Right atrium auricular region (tissue), 2 donors: Measurements from ENCODE around the gene AGAP1. TPM values are rescaled to one million over a fixed set of nuclear protein-coding genes. Genes with fewer than 3 reads are reported as not detected.
A peak's percentile ranks its signal among the peaks of the same experiment; 100 is the strongest.

ENCODE experiments used
- DNase-seq: peaks from one replicate; pipeline ENCODE4 v3.0.0-alpha.2; 2019; ENCODE audit warnings: low spot score
- H3K27ac ChIP-seq, 2 donors: fragments of 200-600 bp; sonication (generic); 1 replicate in 1 of 2; 2 replicates in 1 of 2; pipeline ENCODE4 v1.5.1; 2016 to 2019
- H3K27me3 ChIP-seq, 2 donors: fragments of 200-600 bp; sonication (generic); one replicate each; pipeline versions ENCODE4 v1.5.1 to v1.6.0; 2017 to 2019
- H3K36me3 ChIP-seq: fragments of 200-600 bp; sonication (generic); one replicate; pipeline ENCODE4 v1.5.1; 2016
- H3K4me1 ChIP-seq, 2 donors: fragments of 200-600 bp; sonication (generic); one replicate each; pipeline versions ENCODE4 v1.5.1 to v1.6.0; 2017 to 2019
- H3K4me3 ChIP-seq, 2 donors: fragments of 200-600 bp; sonication (generic); 1 replicate in 1 of 2; 2 replicates in 1 of 2; pipeline ENCODE4 v1.5.1; 2017 to 2019; ENCODE audit warnings: mild to moderate bottlenecking in 1 of 2, moderate library complexity in 1 of 2
- H3K9me3 ChIP-seq, 2 donors: fragments of 200-600 bp; sonication (generic); one replicate each; pipeline ENCODE4 v1.5.1; 2019
- CTCF ChIP-seq, 2 donors: fragments of 200-600 bp; sonication (generic); IDR thresholded peaks; one replicate each; pipeline ENCODE4 v1.5.1; 2019; ENCODE audit warnings: antibody characterized with exemption in 2 of 2
- total RNA-seq, 2 donors: library from RNA; depleted of rRNA; stranded (reverse); fragments of >200 nt; gene quantifications; one replicate each; pipeline ENCODE4 v1.1.0, GENCODE V29; 2016

AGAP1 gene
- total RNA-seq, 2 donors from 2014 or later: 11.6 to 17.2 TPM

DNA sequence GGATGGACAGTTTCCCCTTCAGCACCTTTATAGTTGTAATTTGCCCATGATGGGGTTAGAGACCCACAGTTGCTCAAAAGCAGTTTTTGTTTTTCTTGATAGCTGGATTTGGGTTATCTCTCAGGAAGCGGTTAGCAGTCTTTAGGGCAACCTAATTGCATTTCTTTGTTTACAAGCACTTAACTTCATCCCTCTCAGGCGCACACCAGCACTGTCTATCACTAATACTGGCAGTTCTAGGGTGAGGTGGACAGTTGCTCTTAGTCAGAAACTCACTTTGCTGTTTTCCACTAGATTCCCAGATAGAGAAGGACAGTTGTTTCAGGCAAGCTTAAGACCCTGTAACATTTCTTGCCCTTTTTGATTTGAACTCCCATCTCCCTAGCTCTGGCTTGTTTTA, 146.0 kb downstream of the AGAP1 start:
- H3K4me3 ChIP-seq: no peak overlapping the region
- H3K4me1 ChIP-seq: peaks cover 0 to 71% of the 10 kb centered on the region in 2 donors
- H3K9me3 ChIP-seq: no peaks in the 10 kb centered on the region

DNA sequence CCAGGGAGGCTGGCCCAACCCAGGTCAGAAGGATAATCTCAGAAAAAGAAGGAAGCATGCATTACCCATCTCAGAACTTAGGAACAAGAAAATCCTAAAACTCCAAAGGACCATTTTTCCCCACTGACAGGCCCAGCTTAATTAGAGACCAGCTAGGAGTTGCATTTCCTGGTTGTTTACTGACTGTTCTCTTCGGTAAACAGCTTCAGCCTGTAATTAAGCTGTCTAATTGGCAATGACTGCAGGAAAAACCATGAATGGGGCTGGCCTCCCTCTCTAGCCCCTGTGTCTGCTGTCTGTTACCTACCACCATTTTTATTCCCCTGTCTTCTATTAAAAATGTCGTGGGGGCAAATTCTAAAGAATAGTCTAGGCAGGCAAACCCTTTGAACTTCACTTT, 146.5 kb downstream of the AGAP1 start:
- H3K27me3 ChIP-seq: no peaks in the 10 kb centered on the region
- no peak overlapping the region for H3K4me3 ChIP-seq
- no peaks in the 10 kb centered on the region for H3K9me3 ChIP-seq
- H3K4me1 ChIP-seq: peaks cover 0 to 73% of the 10 kb centered on the region in 2 donors
- H3K27ac ChIP-seq: peak overlapping the region; percentile 74 to 81
- TF ChIP-seq CTCF (IDR thresholded peaks at IDR 0.05): no peak
- no peak for DNase-seq
- H3K36me3 ChIP-seq: no peaks in the 10 kb centered on the region

More for the DNA sequence above, 146.0 kb downstream of the AGAP1 start:
- no peak for DNase-seq
- no peak for TF ChIP-seq CTCF (IDR thresholded peaks at IDR 0.05)
- H3K27me3 ChIP-seq: no peaks in the 10 kb centered on the region
- H3K36me3 ChIP-seq: no peaks in the 10 kb centered on the region
- peak overlapping the region; percentile 74 to 81 for H3K27ac ChIP-seq

GRCh38 chr2:235640926-235641723, 147.3 kb downstream of the AGAP1 start:
- TF ChIP-seq CTCF (IDR thresholded peaks at IDR 0.05): no peak
- no peaks in the 10 kb centered on the region for H3K36me3 ChIP-seq
- H3K4me1 ChIP-seq: peaks cover 0 to 73% of the 10 kb centered on the region in 2 donors
- no peak overlapping the region for H3K4me3 ChIP-seq
- H3K27ac ChIP-seq: peak overlapping the region; percentile 74 to 81
- H3K27me3 ChIP-seq: no peaks in the 10 kb centered on the region
- peak; percentile 82 for DNase-seq
- H3K9me3 ChIP-seq: no peaks in the 10 kb centered on the region

DNA sequence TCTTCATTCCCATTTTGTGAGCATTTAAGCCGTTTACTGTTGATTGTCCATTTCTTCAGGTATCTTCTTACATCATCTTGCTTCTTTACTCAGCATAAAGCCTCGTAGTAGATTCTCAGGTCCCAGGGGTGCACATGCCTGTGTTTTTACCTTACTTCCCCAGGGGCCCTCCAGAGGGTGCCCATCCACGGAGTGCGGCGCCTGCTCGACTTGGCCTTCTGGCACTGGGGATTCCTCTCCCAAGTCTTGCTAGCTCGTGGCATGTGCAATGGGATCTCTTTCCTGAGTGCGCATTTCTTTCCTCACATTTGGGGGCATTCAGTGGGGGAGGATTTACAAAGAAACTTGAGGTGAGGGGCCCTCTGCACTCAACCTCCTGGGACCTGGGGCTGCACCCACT, 148.1 kb downstream of the AGAP1 start:
- H3K9me3 ChIP-seq: no peaks in the 10 kb centered on the region
- no peaks in the 10 kb centered on the region for H3K36me3 ChIP-seq
- H3K27ac ChIP-seq: peak overlapping the region; percentile 20 to 81
- H3K4me1 ChIP-seq: peaks cover 0 to 73% of the 10 kb centered on the region in 2 donors
- DNase-seq: no peak
- TF ChIP-seq CTCF (IDR thresholded peaks at IDR 0.05): no peak
- no peaks in the 10 kb centered on the region for H3K27me3 ChIP-seq
- H3K4me3 ChIP-seq: no peak overlapping the region

DNA sequence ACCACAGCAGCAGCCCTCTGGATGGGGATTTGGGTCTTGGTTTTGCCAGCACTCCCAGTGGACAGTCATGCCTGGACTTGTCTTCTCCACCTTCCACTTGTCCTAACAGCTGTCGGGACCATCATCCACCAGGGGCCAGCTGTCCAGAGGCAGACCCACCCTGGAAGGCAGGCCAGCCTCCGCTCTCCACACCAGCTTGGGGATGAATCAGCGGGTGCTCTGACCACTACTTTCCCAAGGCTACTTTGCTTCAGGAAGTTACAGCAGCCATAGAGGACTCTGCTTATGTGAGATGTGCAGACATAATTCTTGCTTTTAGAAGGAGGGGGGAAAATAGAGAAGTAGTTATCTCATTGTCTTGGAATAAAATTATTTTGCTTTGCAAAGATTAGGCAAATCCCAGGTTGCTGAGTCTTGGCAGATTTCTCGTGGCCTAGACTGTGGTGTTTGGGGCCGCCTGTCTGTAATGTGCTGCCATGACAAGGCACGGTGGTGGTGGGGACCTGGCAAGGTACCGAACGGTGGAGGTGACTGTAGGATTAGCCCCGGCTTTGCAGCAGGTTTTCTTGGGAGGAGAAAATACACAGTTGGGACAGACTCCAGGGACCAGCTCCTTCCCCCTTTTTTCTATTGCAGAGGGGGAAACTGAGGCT, 148.7 kb downstream of the AGAP1 start:
- peak; percentile 25 to 62 for TF ChIP-seq CTCF (IDR thresholded peaks at IDR 0.05)
- H3K27ac ChIP-seq: peak overlapping the region; percentile 20 to 81
- DNase-seq: no peak

More for the DNA sequence above, 148.7 kb downstream of the AGAP1 start:
- Histone ChIP-seq H3K9me3 (no peaks in the 10 kb centered on the region), H3K36me3 (no peaks in the 10 kb centered on the region), H3K4me3 (no peak overlapping the region), H3K27me3 (no peaks in the 10 kb centered on the region), H3K4me1 (peaks cover 0 to 71% of the 10 kb centered on the region in 2 donors)
